Measurements from ENCODE around the gene S100A14.

DNA sequence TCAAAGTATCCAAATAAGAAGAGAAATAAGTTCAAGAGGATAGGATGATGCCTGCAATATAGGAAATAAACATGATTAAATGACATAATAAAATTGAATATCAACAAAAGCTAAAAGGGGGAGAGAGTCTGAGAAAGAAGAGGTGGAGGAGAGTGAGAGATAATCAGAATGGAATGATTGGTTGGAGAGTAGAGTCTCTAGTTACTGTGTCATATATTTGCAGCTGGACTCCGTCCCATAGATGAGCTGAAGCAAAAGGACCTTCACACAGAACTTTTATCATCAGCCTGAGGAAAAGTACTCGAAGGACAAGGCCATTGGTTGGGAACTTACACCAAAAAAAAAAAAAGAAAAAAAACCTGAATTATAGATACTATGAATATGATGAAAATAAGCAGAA is 27.6 kb downstream of the S100A14 start:
- no peak for TF ChIP-seq ZNF121 (CRISPR knock-in tag; IDR thresholded peaks at IDR 0.05)
- TF ChIP-seq, protein P1, sequence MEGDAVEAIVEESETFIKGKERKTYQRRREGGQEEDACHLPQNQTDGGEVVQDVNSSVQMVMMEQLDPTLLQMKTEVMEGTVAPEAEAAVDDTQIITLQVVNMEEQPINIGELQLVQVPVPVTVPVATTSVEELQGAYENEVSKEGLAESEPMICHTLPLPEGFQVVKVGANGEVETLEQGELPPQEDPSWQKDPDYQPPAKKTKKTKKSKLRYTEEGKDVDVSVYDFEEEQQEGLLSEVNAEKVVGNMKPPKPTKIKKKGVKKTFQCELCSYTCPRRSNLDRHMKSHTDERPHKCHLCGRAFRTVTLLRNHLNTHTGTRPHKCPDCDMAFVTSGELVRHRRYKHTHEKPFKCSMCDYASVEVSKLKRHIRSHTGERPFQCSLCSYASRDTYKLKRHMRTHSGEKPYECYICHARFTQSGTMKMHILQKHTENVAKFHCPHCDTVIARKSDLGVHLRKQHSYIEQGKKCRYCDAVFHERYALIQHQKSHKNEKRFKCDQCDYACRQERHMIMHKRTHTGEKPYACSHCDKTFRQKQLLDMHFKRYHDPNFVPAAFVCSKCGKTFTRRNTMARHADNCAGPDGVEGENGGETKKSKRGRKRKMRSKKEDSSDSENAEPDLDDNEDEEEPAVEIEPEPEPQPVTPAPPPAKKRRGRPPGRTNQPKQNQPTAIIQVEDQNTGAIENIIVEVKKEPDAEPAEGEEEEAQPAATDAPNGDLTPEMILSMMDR (IDR thresholded peaks at IDR 0.05) = no peak

Measured in WTC11 (cell line).